Endothelial cell of umbilical vein (primary cell): ENCODE data around the gene SEC22C. TPM values are rescaled to one million over a fixed set of nuclear protein-coding genes. Genes with fewer than 3 reads are reported as not detected.

Source experiments
- BruUV-seq: library from RNA; stranded (reverse); fragments of 400-500 nt; replicated peaks from 2 replicates; lab custom pipeline; 2021; lab: Mats Ljungman, UMichigan
- CTCF ChIA-PET: fragments of 300-600, 350-600 bp; sonication (Branson Sonifier 250); formaldehyde crosslinking; loops from one replicate; lab custom pipeline; 2021; ENCODE audit warnings: antibody characterized with exemption, inconsistent platforms; lab: Charles Lee
- POLR2A ChIA-PET: fragments of 300-600, 350-600 bp; sonication (Branson Sonifier 250); formaldehyde crosslinking; loops from one replicate; lab custom pipeline; 2021; ENCODE audit warnings: antibody characterized with exemption, inconsistent platforms; lab: Charles Lee
- DNase-seq: peaks from one replicate; pipeline ENCODE4 v3.0.0-alpha.2; 2011; ENCODE audit warnings: low read depth, low spot score
- FAIRE-seq: peaks from 2 replicates; lab custom pipeline; 2011; peaks lifted over from hg19 to GRCh38; lab: Jason Lieb, UNC
- H2AFZ ChIP-seq: 2 replicates; pipeline ENCODE4 v1.6.0; 2012; ENCODE audit warnings: low read depth, low read length, control low read depth, inconsistent platforms
- H3K27ac ChIP-seq: 2 replicates; pipeline ENCODE4 v1.5.1; 2011; ENCODE audit warnings: low read depth, mild to moderate bottlenecking, control low read depth, low read length, moderate library complexity; ENCODE audit not compliant: insufficient read depth
- H3K27me3 ChIP-seq, 2 experiments: 2 replicates each; pipeline versions ENCODE4 v1.6.0 to v1.6.1; 2011; ENCODE audit warnings: low read length in 2 of 2, mixed read lengths in 1 of 2; ENCODE audit not compliant: control insufficient read depth in 2 of 2, insufficient read depth in 2 of 2
- H3K36me3 ChIP-seq, 2 experiments: 2 replicates in 1 of 2; 3 replicates in 1 of 2; pipeline ENCODE4 v1.5.1; 2011; ENCODE audit warnings: low read length in 2 of 2, mild to moderate bottlenecking in 1 of 2, moderate library complexity in 1 of 2; ENCODE audit not compliant: control insufficient read depth in 2 of 2, insufficient read depth in 2 of 2; ENCODE audit errors: extremely low read depth in 1 of 2
- H3K4me1 ChIP-seq: 3 replicates; pipeline ENCODE4 v1.5.1; 2011; ENCODE audit warnings: mild to moderate bottlenecking, low read length; ENCODE audit not compliant: control insufficient read depth, insufficient read depth; ENCODE audit errors: extremely low read depth
- H3K4me2 ChIP-seq: 2 replicates; pipeline ENCODE4 v1.6.1; 2011; ENCODE audit warnings: low read length, control low read depth, mixed read lengths; ENCODE audit not compliant: insufficient read depth
- H3K4me3 ChIP-seq, 3 experiments: fragments of 200-600 bp in 1 of 3; sonication (generic), shearing (Covaris generic) in 1 of 3; replicated peaks in 1 of 3; 2 replicates each; pipeline ENCODE4 v1.5.1; 2011 to 2016; ENCODE audit warnings: control low read depth in 3 of 3, low read length in 3 of 3, mild to moderate bottlenecking in 2 of 3, inconsistent platforms in 1 of 3, low read depth in 1 of 3, moderate library complexity in 1 of 3; ENCODE audit not compliant: insufficient read depth in 1 of 3
- H3K79me2 ChIP-seq: 2 replicates; pipeline ENCODE4 v1.6.0; 2012; ENCODE audit warnings: low read length, inconsistent platforms; ENCODE audit not compliant: control insufficient read depth, insufficient read depth
- H3K9ac ChIP-seq: replicated peaks from 2 replicates; pipeline ENCODE3; 2011; ENCODE audit warnings: low read length, control low read depth; ENCODE audit not compliant: insufficient read depth; ENCODE audit errors: extremely low read depth
- H3K9me1 ChIP-seq: replicated peaks from 3 replicates; pipeline ENCODE4 v1.6.0; 2011; ENCODE audit warnings: mild to moderate bottlenecking, low read length; ENCODE audit not compliant: control insufficient read depth, insufficient read depth; ENCODE audit errors: extremely low read depth
- H3K9me3 ChIP-seq: replicated peaks from 2 replicates; pipeline ENCODE4 v1.5.1; 2012; ENCODE audit warnings: low read length, inconsistent platforms; ENCODE audit not compliant: control insufficient read depth, insufficient read depth
- H4K20me1 ChIP-seq: replicated peaks from 2 replicates; pipeline ENCODE3; 2011; ENCODE audit warnings: mild to moderate bottlenecking, low read length; ENCODE audit not compliant: control insufficient read depth, insufficient read depth; ENCODE audit errors: extremely low read depth
- CTCF ChIP-seq, 2 donors: IDR thresholded peaks; 1 replicate in 1 of 2; 2 replicates in 1 of 2; pipeline ENCODE4 v1.5.1; 2011; ENCODE audit warnings: low read length in 2 of 2, mild to moderate bottlenecking in 2 of 2, moderate library complexity in 2 of 2, control low read depth in 1 of 2, inconsistent platforms in 1 of 2, low read depth in 1 of 2; ENCODE audit not compliant: insufficient read depth in 1 of 2; ENCODE audit errors: extremely low read depth in 1 of 2
- EZH2 ChIP-seq: IDR thresholded peaks from 2 replicates; pipeline ENCODE4 v1.6.1; 2012; ENCODE audit warnings: borderline replicate concordance, low read depth, mild to moderate bottlenecking, moderate library complexity, low read length, inconsistent platforms; ENCODE audit not compliant: severe bottlenecking
- FOS ChIP-seq: IDR thresholded peaks from 2 replicates; pipeline ENCODE4 v1.6.1; 2011; ENCODE audit warnings: mild to moderate bottlenecking, low read length, moderate library complexity, borderline replicate concordance; ENCODE audit not compliant: insufficient read depth
- GATA2 ChIP-seq: IDR thresholded peaks from 2 replicates; pipeline ENCODE4 v1.7.0; 2011; ENCODE audit warnings: low read depth, mild to moderate bottlenecking, moderate library complexity, mixed read lengths, low read length; ENCODE audit not compliant: insufficient read length, insufficient read depth
- JUN ChIP-seq: IDR thresholded peaks from 2 replicates; pipeline ENCODE4 v1.6.1; 2011; ENCODE audit warnings: borderline replicate concordance, low read depth; ENCODE audit not compliant: insufficient read length, insufficient read depth
- MAX ChIP-seq: IDR thresholded peaks from 2 replicates; pipeline ENCODE4 v1.6.1; 2011; ENCODE audit not compliant: insufficient read depth, insufficient read length
- MYC ChIP-seq: IDR thresholded peaks from one replicate; pipeline ENCODE4 v1.6.1; 2011; ENCODE audit warnings: mild to moderate bottlenecking, low read depth, low read length
- POLR2A ChIP-seq: IDR thresholded peaks from 2 replicates; pipeline ENCODE4 v1.6.1; 2012; ENCODE audit warnings: low read depth, mild to moderate bottlenecking, control low read depth, low read length
- POLR2AphosphoS5 ChIP-seq: IDR thresholded peaks from 2 replicates; pipeline ENCODE4 v1.6.1; 2012; ENCODE audit warnings: low read depth, mild to moderate bottlenecking, control low read depth, low read length, moderate library complexity; ENCODE audit not compliant: insufficient read depth
- dilution Hi-C: fragments of 300-500 bp; cut with MboI; formaldehyde crosslinking; loops from one replicate; pipeline ENCODE4 v1.15.0; 2019; ENCODE audit warnings: low sequenced_read_pairs; ENCODE audit not compliant: extremely low pct_ligation_motif_present
- intact Hi-C: fragments of 100-400 bp; cut with micrococcal nuclease; formaldehyde crosslinking; loops from one replicate; pipeline ENCODE4 v1.10.0; 2022
- polyA plus RNA-seq, 4 experiments: library from polyadenylated mRNA; depleted of rRNA in 3 of 4; stranded (reverse) in 3 of 4; unstranded in 1 of 4; fragments of >200 nt; gene quantifications; 2 replicates each; pipeline versions ENCODE4 v1.2.1 to v1.2.3, GENCODE V29; 2011 to 2012; ENCODE audit warnings: missing spikeins in 1 of 4
- total RNA-seq: library from RNA; stranded (reverse); gene quantifications from 2 replicates; pipeline ENCODE4 v1.2.3, GENCODE V29; 2021

The SEC22C gene
- total and polyA plus RNA-seq, 2 donors (not counting 3 experiments of a cell fraction or from before 2014, with no cell fraction given): 43.9 to 61.9 TPM

- Histone ChIP-seq H3K4me1 (no peaks in the 10 kb centered on the region), H2AFZ (no peak overlapping the region), H3K36me3 (no peaks in the 10 kb centered on the region), H3K79me2 (no peaks in the 10 kb centered on the region), H4K20me1 (no peaks in the 10 kb centered on the region), H3K4me3 (no peak overlapping the region), H3K9me1 (no peaks in the 10 kb centered on the region), H3K9ac (no peak overlapping the region), H3K4me2 (no peak overlapping the region), H3K27ac (no peak overlapping the region), H3K9me3 (no peaks in the 10 kb centered on the region), H3K27me3 (peaks cover 9 to 10% of the 10 kb centered on the region in 2 experiments)
- no peak for FAIRE-seq
- intact Hi-C loops: no loop called here
- ChIA-PET CTCF (no interaction called here), POLR2A (no interaction called here)
- no TSS peak for BruUV-seq
- dilution Hi-C loops: no loop called here
- TF ChIP-seq CTCF (IDR thresholded peaks at IDR 0.05; ENCODE audit: extremely low read depth in 1 of 2, insufficient read depth in 1 of 2, low read depth in 1 of 2, low read length in 2 of 2) (no peak), EZH2 (no peak), MAX (no peak), JUN (no peak), POLR2AphosphoS5 (no peak), POLR2A (no peak), GATA2 (no peak), MYC (no peak), FOS (no peak)
- DNase-seq: no peak
Measured at GRCh38 chr3:42514876-42515275, 66.9 kb downstream of the SEC22C start.
